ENCODE measurements around the gene ECD.

GRCh38 chr10:73159038-73159648 lies 8.7 kb downstream of the ECD start:
- TF ChIP-seq CTCF (conservative IDR thresholded peaks at IDR 0.05; ENCODE audit: low read depth, low read length) (peak; percentile 76), RCOR1 (IDR thresholded peaks at IDR 0.05; ENCODE audit: insufficient replicate concordance, low read length) (no peak), POLR2A (IDR thresholded peaks at IDR 0.05; ENCODE audit: low read depth, low read length) (no peak), CEBPB (IDR thresholded peaks at IDR 0.05; ENCODE audit: low read depth, low read length) (no peak), FOS (IDR thresholded peaks at IDR 0.05; ENCODE audit: low read depth, low read length) (no peak), RAD21 (IDR thresholded peaks at IDR 0.05; ENCODE audit: low read length) (peak; percentile 63), BHLHE40 (IDR thresholded peaks at IDR 0.05; ENCODE audit: low read depth, low read length) (no peak), SMC3 (IDR thresholded peaks at IDR 0.05; ENCODE audit: low read depth, low read length) (peak; percentile 54), RFX5 (IDR thresholded peaks at IDR 0.05; ENCODE audit: low read depth, low read length) (no peak), MXI1 (IDR thresholded peaks at IDR 0.05; ENCODE audit: borderline replicate concordance, low read depth, low read length) (no peak), USF2 (IDR thresholded peaks at IDR 0.05; ENCODE audit: low read depth, low read length) (no peak), MAFK (IDR thresholded peaks at IDR 0.05; ENCODE audit: low read depth, low read length) (no peak), ELK1 (IDR thresholded peaks at IDR 0.05; ENCODE audit: borderline replicate concordance, low read depth, low read length) (no peak)
